SK-N-MC (cell line): Measurements from ENCODE around the gene TSPAN32.

Experiments used
- EZH2 ChIP-seq: fragments of 200-600 bp; sonication (generic); IDR thresholded peaks from one replicate; pipeline ENCODE4 v1.6.1; 2017; ENCODE audit warnings: antibody characterized with exemption
- POLR2AphosphoS5 ChIP-seq: IDR thresholded peaks from 2 replicates; pipeline ENCODE4 v1.6.1; 2012; ENCODE audit warnings: mild to moderate bottlenecking, low read depth, low read length, borderline replicate concordance

GRCh38 chr11:2265854-2266585 is 35.8 kb upstream of the TSPAN32 start:
- TF ChIP-seq POLR2AphosphoS5 (no peak), EZH2 (no peak)
